Lower leg skin (tissue), 3 donors: Measurements from ENCODE around the gene USP20.

Source experiments
- POLR2A ChIP-seq, 2 donors: fragments of 450-650 bp; IDR thresholded peaks; one replicate each; pipeline ENCODE4 v1.6.1; 2016 to 2017; ENCODE audit warnings: antibody characterized with exemption in 2 of 2, mild to moderate bottlenecking in 1 of 2, moderate library complexity in 1 of 2
- TF ChIP-seq, protein P1 (sequence below), 3 donors: fragments of 450-650 bp; IDR thresholded peaks; one replicate each; pipeline ENCODE4 v1.5.1; 2016; ENCODE audit warnings: antibody characterized with exemption in 3 of 3, mild to moderate bottlenecking in 3 of 3, moderate library complexity in 2 of 3

DNA sequence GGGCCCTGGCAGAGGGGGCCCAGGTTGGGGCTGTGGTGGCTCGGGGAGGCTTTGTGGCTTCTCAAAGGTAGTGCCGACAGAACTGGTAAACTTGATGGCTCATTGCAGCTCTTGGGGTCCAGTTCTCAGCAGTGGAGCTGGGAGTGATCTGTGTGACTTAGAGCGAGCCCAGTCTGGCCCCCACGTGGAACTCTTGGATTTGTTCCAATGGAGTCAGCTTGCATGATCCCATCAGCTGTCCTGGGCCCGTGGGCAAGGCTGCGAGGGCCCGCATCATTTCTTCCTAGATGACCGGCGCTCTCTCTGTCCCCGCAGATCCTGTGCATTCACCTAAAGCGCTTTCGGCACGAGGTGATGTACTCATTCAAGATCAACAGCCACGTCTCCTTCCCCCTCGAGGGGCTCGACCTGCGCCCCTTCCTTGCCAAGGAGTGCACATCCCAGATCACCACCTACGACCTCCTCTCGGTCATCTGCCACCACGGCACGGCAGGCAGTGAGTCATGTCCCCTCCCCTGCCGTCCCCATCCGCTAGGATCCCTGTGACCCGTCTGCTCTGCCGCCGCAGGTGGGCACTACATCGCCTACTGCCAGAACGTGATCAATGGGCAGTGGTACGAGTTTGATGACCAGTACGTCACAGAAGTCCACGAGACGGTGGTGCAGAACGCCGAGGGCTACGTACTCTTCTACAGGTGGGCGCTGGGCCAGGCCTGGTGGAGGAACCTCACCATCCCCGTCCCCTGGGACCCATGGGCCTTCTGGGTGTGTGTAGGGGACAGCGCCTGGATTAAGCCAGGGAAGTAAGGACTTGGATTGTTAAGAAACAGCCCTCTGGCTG lies 39.2 kb downstream of the USP20 start:
- TF ChIP-seq, protein P1, sequence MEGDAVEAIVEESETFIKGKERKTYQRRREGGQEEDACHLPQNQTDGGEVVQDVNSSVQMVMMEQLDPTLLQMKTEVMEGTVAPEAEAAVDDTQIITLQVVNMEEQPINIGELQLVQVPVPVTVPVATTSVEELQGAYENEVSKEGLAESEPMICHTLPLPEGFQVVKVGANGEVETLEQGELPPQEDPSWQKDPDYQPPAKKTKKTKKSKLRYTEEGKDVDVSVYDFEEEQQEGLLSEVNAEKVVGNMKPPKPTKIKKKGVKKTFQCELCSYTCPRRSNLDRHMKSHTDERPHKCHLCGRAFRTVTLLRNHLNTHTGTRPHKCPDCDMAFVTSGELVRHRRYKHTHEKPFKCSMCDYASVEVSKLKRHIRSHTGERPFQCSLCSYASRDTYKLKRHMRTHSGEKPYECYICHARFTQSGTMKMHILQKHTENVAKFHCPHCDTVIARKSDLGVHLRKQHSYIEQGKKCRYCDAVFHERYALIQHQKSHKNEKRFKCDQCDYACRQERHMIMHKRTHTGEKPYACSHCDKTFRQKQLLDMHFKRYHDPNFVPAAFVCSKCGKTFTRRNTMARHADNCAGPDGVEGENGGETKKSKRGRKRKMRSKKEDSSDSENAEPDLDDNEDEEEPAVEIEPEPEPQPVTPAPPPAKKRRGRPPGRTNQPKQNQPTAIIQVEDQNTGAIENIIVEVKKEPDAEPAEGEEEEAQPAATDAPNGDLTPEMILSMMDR (IDR thresholded peaks at IDR 0.05) = no peak
- no peak for TF ChIP-seq POLR2A (IDR thresholded peaks at IDR 0.05)
